HL-60 (cell line): ENCODE measurements around the gene FOXP1.

Experiments
- CTCF ChIP-seq: IDR thresholded peaks from one replicate; pipeline ENCODE4 v1.5.1; 2011; ENCODE audit warnings: low read length, control low read depth, inconsistent platforms; ENCODE audit not compliant: insufficient read depth
- POLR2AphosphoS5 ChIP-seq: IDR thresholded peaks from 2 replicates; pipeline ENCODE4 v1.6.1; 2012; ENCODE audit warnings: low read depth
- REST ChIP-seq: IDR thresholded peaks from 2 replicates; pipeline ENCODE4 v1.6.1; 2012; ENCODE audit warnings: low read depth; ENCODE audit not compliant: insufficient replicate concordance

DNA sequence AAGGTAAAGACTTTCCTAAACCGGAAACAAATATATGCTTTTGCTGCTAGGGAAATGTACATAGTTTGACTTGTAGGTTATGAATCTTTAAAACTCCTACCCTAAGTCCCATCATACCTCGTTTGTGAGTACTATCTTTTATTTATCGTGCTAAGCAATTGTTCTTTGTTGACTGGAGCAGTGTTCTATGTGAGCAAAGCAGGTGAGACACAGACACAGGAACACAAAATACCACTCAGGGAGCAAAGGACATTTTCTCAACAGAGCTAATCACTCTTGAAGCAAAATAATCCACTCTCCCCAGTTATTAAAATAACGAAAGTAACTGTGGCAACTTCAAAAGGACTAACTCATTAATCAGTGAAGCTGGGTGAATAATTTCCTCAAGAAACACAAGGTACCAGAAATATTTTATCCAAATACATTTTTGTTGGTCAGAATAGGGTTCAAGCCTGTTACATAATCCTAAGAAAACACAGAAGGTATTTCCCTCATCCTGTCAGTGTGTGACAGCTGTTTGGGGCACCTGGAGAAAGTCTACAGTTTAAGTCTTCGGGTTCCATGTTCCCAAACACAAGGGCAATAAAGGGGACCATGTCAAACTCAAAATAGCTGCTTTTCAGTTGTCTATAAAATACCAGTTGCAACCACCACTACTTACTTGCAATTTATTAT, 407.7 kb downstream of the FOXP1 start:
- TF ChIP-seq CTCF: no peak
- no peak for TF ChIP-seq POLR2AphosphoS5
- no peak for TF ChIP-seq REST
